HFFc6 (cell line): Measurements from ENCODE around the gene USP50. TPM values are rescaled to one million over a fixed set of nuclear protein-coding genes. Genes with fewer than 3 reads are reported as not detected.

Source experiments
- DNase-seq: peaks from one replicate; pipeline ENCODE4 v3.0.0-alpha.2; 2018
- H3K27ac Mint-ChIP-seq: 2 replicates; pipeline ENCODE4 v1.8.0; 2020; ENCODE audit warnings: mild to moderate bottlenecking, mixed read lengths
- H3K27me3 Mint-ChIP-seq: 2 replicates; pipeline ENCODE4 v1.8.0; 2021; ENCODE audit warnings: mild to moderate bottlenecking, moderate library complexity, mixed read lengths; ENCODE audit not compliant: insufficient read depth
- H3K36me3 Mint-ChIP-seq: 2 replicates; pipeline ENCODE4 v1.8.0; 2021; ENCODE audit warnings: low read depth, mixed read lengths
- H3K4me1 Mint-ChIP-seq: 2 replicates; pipeline ENCODE4 v1.8.0; 2020; ENCODE audit warnings: low read depth, mixed read lengths
- H3K4me3 Mint-ChIP-seq: 2 replicates; pipeline ENCODE4 v1.8.0; 2020; ENCODE audit warnings: mild to moderate bottlenecking, moderate library complexity, mixed read lengths
- H3K9me3 Mint-ChIP-seq: 2 replicates; pipeline ENCODE4 v1.8.0; 2020; ENCODE audit warnings: mild to moderate bottlenecking, mixed read lengths
- total RNA-seq, 6 experiments: library from RNA; stranded (reverse); fragmentation: NEBNext Ultra II Directional; extraction: Animal tissue kit (Norgen Biotek cat#: 25700); gene quantifications; 2 replicates in 1 of 6; 3 replicates in 5 of 6; pipeline ENCODE4 v1.2.3, GENCODE V29; 2021
- TF ChIP-seq, protein P1 (sequence below): fragments of 200-600 bp; sonication (generic); IDR thresholded peaks from 2 replicates; pipeline ENCODE4 v1.5.0; 2021; ENCODE audit warnings: antibody characterized with exemption, mild to moderate bottlenecking

USP50 gene
- total RNA-seq, 6 experiments from 2014 or later: 0.25 TPM; not detected in 5

DNA sequence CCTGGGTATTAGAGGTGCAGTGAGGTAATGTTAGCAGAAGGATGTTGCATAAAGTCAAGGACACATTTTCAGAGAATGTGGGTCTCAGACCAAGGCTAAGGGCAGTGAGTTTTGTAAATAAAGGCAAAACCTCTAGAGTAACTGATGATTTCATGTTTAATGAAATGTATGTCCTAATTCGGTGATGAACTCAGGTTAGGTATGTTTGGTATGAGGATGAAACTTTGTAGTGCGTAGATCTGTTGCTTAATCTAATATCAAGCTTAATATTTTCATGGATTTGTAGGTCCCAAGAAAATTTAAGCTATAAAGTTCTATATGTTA lies 3.6 kb downstream of the USP50 start:
- Mint-ChIP-seq H3K27ac (no peak overlapping the region), H3K4me3 (no peak overlapping the region), H3K36me3 (no peaks in the 10 kb centered on the region), H3K27me3 (peaks cover 2% of the 10 kb centered on the region), H3K9me3 (no peaks in the 10 kb centered on the region), H3K4me1 (peaks cover 22% of the 10 kb centered on the region)
- no peak for DNase-seq
- TF ChIP-seq, protein P1, sequence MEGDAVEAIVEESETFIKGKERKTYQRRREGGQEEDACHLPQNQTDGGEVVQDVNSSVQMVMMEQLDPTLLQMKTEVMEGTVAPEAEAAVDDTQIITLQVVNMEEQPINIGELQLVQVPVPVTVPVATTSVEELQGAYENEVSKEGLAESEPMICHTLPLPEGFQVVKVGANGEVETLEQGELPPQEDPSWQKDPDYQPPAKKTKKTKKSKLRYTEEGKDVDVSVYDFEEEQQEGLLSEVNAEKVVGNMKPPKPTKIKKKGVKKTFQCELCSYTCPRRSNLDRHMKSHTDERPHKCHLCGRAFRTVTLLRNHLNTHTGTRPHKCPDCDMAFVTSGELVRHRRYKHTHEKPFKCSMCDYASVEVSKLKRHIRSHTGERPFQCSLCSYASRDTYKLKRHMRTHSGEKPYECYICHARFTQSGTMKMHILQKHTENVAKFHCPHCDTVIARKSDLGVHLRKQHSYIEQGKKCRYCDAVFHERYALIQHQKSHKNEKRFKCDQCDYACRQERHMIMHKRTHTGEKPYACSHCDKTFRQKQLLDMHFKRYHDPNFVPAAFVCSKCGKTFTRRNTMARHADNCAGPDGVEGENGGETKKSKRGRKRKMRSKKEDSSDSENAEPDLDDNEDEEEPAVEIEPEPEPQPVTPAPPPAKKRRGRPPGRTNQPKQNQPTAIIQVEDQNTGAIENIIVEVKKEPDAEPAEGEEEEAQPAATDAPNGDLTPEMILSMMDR: no peak

DNA sequence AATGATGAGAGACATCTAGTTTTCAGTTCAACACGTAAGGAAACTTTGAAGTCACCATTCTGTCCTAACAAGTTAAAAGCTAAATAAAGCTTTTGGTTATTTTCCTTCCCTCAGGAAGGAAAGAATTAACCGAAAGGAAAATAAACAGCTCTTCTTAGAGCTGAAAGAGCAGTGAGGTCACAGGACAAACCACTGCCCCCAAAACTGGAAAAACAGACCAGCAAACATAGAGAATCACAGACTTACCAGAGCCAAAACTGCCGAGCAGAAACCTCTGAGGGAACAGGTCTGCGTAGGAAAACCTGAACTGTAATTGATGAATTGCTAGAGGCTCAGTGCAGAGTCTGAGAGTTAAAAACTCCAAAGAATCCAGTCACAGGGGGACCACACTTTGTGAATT lies 14.7 kb downstream of the USP50 start:
- H3K4me3 Mint-ChIP-seq: no peak overlapping the region
- no peaks in the 10 kb centered on the region for H3K4me1 Mint-ChIP-seq
- TF ChIP-seq, protein P1: no peak
- H3K27me3 Mint-ChIP-seq: peaks cover 8% of the 10 kb centered on the region; the same call in 1 of the 2 replicates
- DNase-seq: no peak
- H3K36me3 Mint-ChIP-seq: no peaks in the 10 kb centered on the region
- no peaks in the 10 kb centered on the region for H3K9me3 Mint-ChIP-seq
- no peak overlapping the region for H3K27ac Mint-ChIP-seq

DNA sequence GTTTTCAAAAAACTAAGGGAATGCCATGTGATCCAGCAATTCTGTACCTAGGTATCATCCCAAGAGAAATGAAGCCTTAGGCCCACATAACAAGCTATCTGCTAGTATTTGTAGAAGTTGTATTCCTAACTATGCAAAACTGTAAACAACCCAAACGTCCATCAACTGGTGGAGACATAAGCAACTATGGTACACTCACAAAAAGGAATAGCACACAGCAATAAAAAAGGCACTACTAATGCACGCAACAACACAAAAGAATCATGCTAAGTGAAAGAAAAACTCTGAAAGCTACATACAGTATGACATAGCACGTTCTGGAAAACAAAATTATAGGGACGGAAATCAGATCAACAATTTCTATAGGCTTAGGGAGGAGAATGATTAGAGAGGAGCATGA lies 15.3 kb downstream of the USP50 start:
- TF ChIP-seq, protein P1: no peak
- Mint-ChIP-seq H3K4me3 (no peak overlapping the region), H3K27ac (no peak overlapping the region)

DNA sequence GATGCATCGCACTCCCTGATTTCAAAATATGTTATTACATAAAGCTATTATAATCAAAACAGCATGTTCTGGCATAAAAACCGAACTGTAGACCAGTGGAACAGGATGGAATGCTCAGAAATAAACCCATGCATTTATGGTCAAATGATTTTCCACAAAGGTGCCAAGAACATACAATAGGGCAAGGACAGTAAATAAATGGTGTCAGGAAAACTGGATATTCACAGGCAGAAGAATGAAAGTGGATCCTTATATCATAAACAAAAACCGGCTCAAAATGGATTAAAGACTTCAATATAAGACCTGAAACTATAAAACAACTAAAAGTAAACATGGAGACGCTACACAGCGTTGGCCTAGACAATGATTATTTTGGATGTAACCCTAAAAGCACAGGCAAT lies 22.6 kb downstream of the USP50 start:
- H3K36me3 Mint-ChIP-seq: no peaks in the 10 kb centered on the region
- no peaks in the 10 kb centered on the region for H3K9me3 Mint-ChIP-seq
- DNase-seq: no peak
- H3K4me1 Mint-ChIP-seq: no peaks in the 10 kb centered on the region
- no peak overlapping the region for H3K4me3 Mint-ChIP-seq
- TF ChIP-seq, protein P1: no peak
- no peak overlapping the region for H3K27ac Mint-ChIP-seq
- H3K27me3 Mint-ChIP-seq: peaks cover 3% of the 10 kb centered on the region

More for the DNA sequence above, 15.3 kb downstream of the USP50 start:
- DNase-seq: no peak
- Mint-ChIP-seq H3K4me1 (no peaks in the 10 kb centered on the region), H3K9me3 (no peaks in the 10 kb centered on the region), H3K36me3 (no peaks in the 10 kb centered on the region), H3K27me3 (peaks cover 8% of the 10 kb centered on the region; the same call in 1 of the 2 replicates)

DNA sequence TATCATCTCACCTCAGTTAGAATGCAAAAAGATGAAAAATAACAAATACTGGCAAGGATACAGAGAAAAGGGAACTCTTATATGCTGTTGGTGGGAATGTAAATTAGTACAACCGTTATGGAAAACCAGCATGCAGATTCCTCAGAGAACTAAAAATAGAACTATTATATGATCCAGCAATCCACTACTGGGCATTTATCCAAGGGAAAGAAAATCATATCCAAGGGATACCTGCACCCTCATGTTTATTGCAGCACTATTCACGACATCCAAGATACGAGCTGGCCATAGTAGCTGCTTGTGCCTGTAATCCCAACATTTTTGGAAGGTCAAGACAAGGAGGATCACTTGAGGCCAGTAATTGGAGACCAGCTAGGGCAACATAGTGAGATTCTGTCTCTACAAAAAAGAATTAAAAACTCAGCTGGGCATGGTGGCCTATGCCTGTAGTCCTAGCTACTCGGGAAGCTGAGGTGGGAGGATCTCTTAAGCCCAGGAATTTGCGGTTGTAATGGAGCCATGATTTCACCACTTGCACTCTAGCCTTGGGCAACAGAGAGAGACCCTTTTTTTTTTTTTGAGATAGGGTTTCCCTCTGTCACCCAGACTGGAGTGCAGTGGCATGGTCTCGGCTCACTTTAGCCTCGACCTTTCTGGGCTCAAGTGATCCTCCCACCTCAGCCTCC lies 26.6 kb downstream of the USP50 start:
- H3K27me3 Mint-ChIP-seq: peaks cover 3% of the 10 kb centered on the region
- no peak for DNase-seq
- H3K4me1 Mint-ChIP-seq: no peaks in the 10 kb centered on the region
- H3K9me3 Mint-ChIP-seq: peaks cover 14% of the 10 kb centered on the region
- H3K4me3 Mint-ChIP-seq: no peak overlapping the region
- TF ChIP-seq, protein P1: no peak
- H3K27ac Mint-ChIP-seq: no peak overlapping the region
- H3K36me3 Mint-ChIP-seq: no peaks in the 10 kb centered on the region
